Measurements from ENCODE around the gene PACSIN3.
A peak's percentile ranks its signal among the peaks of the same experiment; 100 is the strongest.
"Not testable (repeated sequence)": the region's sequence is repeated elsewhere in the genome, so short reads cannot be mapped to it uniquely, and the experiment has no call there.

PACSIN3 gene

GRCh38 chr11:47204637-47204989 is 18.4 kb upstream of the PACSIN3 start:
- Mint-ChIP-seq H3K9me3 (no peaks in the 10 kb centered on the region), H3K27me3 (ENCODE audit: low read depth) (peaks cover 9% of the 10 kb centered on the region), H3K4me1 (no peaks in the 10 kb centered on the region), H3K4me3 (no peak overlapping the region), H3K27ac (no peak overlapping the region), H3K36me3 (ENCODE audit: low read depth) (no peaks in the 10 kb centered on the region)
- no peak for TF ChIP-seq CTCF (IDR thresholded peaks at IDR 0.05; ENCODE audit: unreplicated experiment in 3 of 3)

- Mint-ChIP-seq H3K27ac (no peak overlapping the region), H3K9me3 (no peaks in the 10 kb centered on the region), H3K36me3 (ENCODE audit: low read depth) (no peaks in the 10 kb centered on the region), H3K4me1 (no peaks in the 10 kb centered on the region), H3K4me3 (no peak overlapping the region), H3K27me3 (ENCODE audit: low read depth) (peaks cover 9% of the 10 kb centered on the region)
- no peak for TF ChIP-seq CTCF (IDR thresholded peaks at IDR 0.05; ENCODE audit: unreplicated experiment in 3 of 3)
Measured at GRCh38 chr11:47202576-47202975, 16.3 kb upstream of the PACSIN3 start.

- Mint-ChIP-seq H3K36me3 (ENCODE audit: low read depth) (no peaks in the 10 kb centered on the region), H3K27me3 (ENCODE audit: low read depth) (peaks cover 9% of the 10 kb centered on the region), H3K4me1 (no peaks in the 10 kb centered on the region), H3K4me3 (no peak overlapping the region), H3K27ac (no peak overlapping the region), H3K9me3 (no peaks in the 10 kb centered on the region)
- TF ChIP-seq CTCF (IDR thresholded peaks at IDR 0.05; ENCODE audit: unreplicated experiment in 3 of 3) = no peak
Measured at GRCh38 chr11:47201015-47201414, 14.8 kb upstream of the PACSIN3 start.

- not testable (repeated sequence) for H3K27ac Mint-ChIP-seq; H3K4me3 Mint-ChIP-seq; H3K9me3 Mint-ChIP-seq; H3K36me3 Mint-ChIP-seq (ENCODE audit: low read depth); H3K4me1 Mint-ChIP-seq
- peaks cover 16% of the 10 kb centered on the region for H3K27me3 Mint-ChIP-seq (ENCODE audit: low read depth)
Measured at GRCh38 chr11:47198161-47198560, 11.9 kb upstream of the PACSIN3 start.

GRCh38 chr11:47192111-47192510 is 5.9 kb upstream of the PACSIN3 start:
- Mint-ChIP-seq H3K36me3 (ENCODE audit: low read depth) (no peaks in the 10 kb centered on the region), H3K9me3 (no peaks in the 10 kb centered on the region), H3K27ac (no peak overlapping the region), H3K27me3 (ENCODE audit: low read depth) (peaks cover 14% of the 10 kb centered on the region), H3K4me3 (no peak overlapping the region), H3K4me1 (peaks cover 23% of the 10 kb centered on the region)
- no peak for TF ChIP-seq CTCF (IDR thresholded peaks at IDR 0.05; ENCODE audit: unreplicated experiment in 3 of 3)

- not testable (repeated sequence) for H3K9me3 Mint-ChIP-seq
- Mint-ChIP-seq H3K4me1 (peaks cover 23% of the 10 kb centered on the region), H3K27me3 (ENCODE audit: low read depth) (peaks cover 18% of the 10 kb centered on the region)
Measured at GRCh38 chr11:47191137-47191536, 4.9 kb upstream of the PACSIN3 start.

GRCh38 chr11:47189100-47189834 is 3.0 kb upstream of the PACSIN3 start:
- H3K4me1 Mint-ChIP-seq = peaks cover 25% of the 10 kb centered on the region
- H3K27me3 Mint-ChIP-seq (ENCODE audit: low read depth) = peaks cover 11% of the 10 kb centered on the region
- no peaks in the 10 kb centered on the region for H3K36me3 Mint-ChIP-seq (ENCODE audit: low read depth)
- H3K27ac Mint-ChIP-seq = peak overlapping the region in 2 of 3 experiments; percentile 32 to 78
- H3K9me3 Mint-ChIP-seq = no peaks in the 10 kb centered on the region
- TF ChIP-seq CTCF (IDR thresholded peaks at IDR 0.05; ENCODE audit: unreplicated experiment in 3 of 3) = no peak
- H3K4me3 Mint-ChIP-seq = peak overlapping the region; percentile 4 to 26 (median 10)

More at GRCh38 chr11:47191137-47191536, 4.9 kb upstream of the PACSIN3 start:
- not testable (repeated sequence) for H3K4me3 Mint-ChIP-seq; H3K36me3 Mint-ChIP-seq (ENCODE audit: low read depth); H3K27ac Mint-ChIP-seq

All from nephron (organoid).